Measurements from ENCODE around the gene RPL27A. TPM values are rescaled to one million over a fixed set of nuclear protein-coding genes. Genes with fewer than 3 reads are reported as not detected.

The RPL27A gene
- total RNA-seq, 1 experiment from 2014 or later, result 1,055 TPM

DNA sequence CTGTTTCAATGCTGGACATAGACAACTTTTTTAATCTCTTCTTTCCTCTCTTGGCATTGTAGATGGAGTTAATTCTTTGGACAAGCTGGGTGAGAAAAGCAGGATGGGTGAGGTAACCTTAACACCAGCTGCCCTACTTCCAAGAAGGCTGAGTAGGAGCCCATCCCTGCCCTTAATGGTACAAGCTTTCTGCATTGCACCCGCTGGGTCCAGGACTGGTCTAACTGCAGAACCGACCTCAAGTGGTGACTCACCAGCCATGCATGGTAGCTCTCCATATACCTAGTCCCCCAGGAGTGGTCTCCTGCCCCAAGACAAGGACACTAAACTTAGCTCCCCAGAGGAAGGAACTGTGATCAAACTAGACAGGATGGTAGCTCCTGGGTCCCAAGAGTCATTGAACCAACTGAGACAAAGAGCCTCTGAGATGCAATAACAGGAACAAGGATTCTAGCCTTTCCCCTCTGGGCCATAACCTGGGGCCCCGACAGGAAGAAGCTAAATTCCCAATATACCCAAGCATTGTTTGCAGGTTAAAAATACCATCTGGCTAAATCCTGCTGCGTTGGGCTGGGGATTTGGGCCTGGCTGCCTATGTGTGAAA lies 32.1 kb downstream of the RPL27A start:
- DNase-seq (ENCODE audit: low read depth, low spot score) (no peak), ATAC-seq (no peak)
- H3K9me2 ChIP-seq (ENCODE audit: insufficient read depth), result no peaks in the 10 kb centered on the region
- POLR2A ChIA-PET, result interaction anchor here (1.2 kb wide), 1 partner anchor 28 kb away, joined by 3 read pairs; no protein-coding TSS in a partner anchor
- H2AFZ ChIP-seq (ENCODE audit: low read depth, low read length, poor library complexity, severe bottlenecking), result no peak overlapping the region
- RAD21 ChIA-PET (ENCODE audit: low non-redundant PET in 1 of 2, low total read pairs in 2 of 2, uncharacterized antibody in 2 of 2, unreplicated experiment in 2 of 2), result no interaction called here
- H3K9me3 ChIP-seq (ENCODE audit: control insufficient read depth in 1 of 2, insufficient read depth in 1 of 2, low read depth in 1 of 2, low read length in 2 of 2), result no peaks in the 10 kb centered on the region
- H3K79me2 ChIP-seq (ENCODE audit: insufficient read depth, low read length), result no peaks in the 10 kb centered on the region
- intact Hi-C loops (cut with micrococcal nuclease), result no loop called here
- no peaks in the 10 kb centered on the region for H3K36me3 ChIP-seq (ENCODE audit: control insufficient read depth in 1 of 2, insufficient read depth in 2 of 2, low read length in 2 of 2)
- no peak overlapping the region for H3K9ac ChIP-seq (ENCODE audit: low read length)
- H3K4me3 ChIP-seq (replicated peaks in 1 of 2; ENCODE audit: low read depth in 1 of 2, low read length in 2 of 2), result no peak overlapping the region
- H4K20me1 ChIP-seq (ENCODE audit: insufficient read depth), result no peaks in the 10 kb centered on the region
- no peak for TF ChIP-seq FOSL1 (IDR thresholded peaks at IDR 0.05; ENCODE audit: low read depth)
- TF ChIP-seq, protein P1, sequence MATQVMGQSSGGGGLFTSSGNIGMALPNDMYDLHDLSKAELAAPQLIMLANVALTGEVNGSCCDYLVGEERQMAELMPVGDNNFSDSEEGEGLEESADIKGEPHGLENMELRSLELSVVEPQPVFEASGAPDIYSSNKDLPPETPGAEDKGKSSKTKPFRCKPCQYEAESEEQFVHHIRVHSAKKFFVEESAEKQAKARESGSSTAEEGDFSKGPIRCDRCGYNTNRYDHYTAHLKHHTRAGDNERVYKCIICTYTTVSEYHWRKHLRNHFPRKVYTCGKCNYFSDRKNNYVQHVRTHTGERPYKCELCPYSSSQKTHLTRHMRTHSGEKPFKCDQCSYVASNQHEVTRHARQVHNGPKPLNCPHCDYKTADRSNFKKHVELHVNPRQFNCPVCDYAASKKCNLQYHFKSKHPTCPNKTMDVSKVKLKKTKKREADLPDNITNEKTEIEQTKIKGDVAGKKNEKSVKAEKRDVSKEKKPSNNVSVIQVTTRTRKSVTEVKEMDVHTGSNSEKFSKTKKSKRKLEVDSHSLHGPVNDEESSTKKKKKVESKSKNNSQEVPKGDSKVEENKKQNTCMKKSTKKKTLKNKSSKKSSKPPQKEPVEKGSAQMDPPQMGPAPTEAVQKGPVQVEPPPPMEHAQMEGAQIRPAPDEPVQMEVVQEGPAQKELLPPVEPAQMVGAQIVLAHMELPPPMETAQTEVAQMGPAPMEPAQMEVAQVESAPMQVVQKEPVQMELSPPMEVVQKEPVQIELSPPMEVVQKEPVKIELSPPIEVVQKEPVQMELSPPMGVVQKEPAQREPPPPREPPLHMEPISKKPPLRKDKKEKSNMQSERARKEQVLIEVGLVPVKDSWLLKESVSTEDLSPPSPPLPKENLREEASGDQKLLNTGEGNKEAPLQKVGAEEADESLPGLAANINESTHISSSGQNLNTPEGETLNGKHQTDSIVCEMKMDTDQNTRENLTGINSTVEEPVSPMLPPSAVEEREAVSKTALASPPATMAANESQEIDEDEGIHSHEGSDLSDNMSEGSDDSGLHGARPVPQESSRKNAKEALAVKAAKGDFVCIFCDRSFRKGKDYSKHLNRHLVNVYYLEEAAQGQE (IDR thresholded peaks at IDR 0.05; ENCODE audit: low read depth), result no peak
- no peak for TF ChIP-seq YY1 (IDR thresholded peaks at IDR 0.05; ENCODE audit: extremely low read depth, insufficient replicate concordance, low read depth, low read length)
- no peak for TF ChIP-seq ELF1 (IDR thresholded peaks at IDR 0.05; ENCODE audit: borderline replicate concordance, low read depth)
- no peak for TF ChIP-seq EZH2phosphoT487 (IDR thresholded peaks at IDR 0.05; ENCODE audit: borderline replicate concordance)
- TF ChIP-seq, protein P2, sequence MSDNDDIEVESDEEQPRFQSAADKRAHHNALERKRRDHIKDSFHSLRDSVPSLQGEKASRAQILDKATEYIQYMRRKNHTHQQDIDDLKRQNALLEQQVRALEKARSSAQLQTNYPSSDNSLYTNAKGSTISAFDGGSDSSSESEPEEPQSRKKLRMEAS (IDR thresholded peaks at IDR 0.05), result no peak
- TF ChIP-seq TCF7L2 (IDR thresholded peaks at IDR 0.05; ENCODE audit: borderline replicate concordance, extremely low read depth, insufficient read depth, insufficient read length), result no peak
- TF ChIP-seq, protein P3, sequence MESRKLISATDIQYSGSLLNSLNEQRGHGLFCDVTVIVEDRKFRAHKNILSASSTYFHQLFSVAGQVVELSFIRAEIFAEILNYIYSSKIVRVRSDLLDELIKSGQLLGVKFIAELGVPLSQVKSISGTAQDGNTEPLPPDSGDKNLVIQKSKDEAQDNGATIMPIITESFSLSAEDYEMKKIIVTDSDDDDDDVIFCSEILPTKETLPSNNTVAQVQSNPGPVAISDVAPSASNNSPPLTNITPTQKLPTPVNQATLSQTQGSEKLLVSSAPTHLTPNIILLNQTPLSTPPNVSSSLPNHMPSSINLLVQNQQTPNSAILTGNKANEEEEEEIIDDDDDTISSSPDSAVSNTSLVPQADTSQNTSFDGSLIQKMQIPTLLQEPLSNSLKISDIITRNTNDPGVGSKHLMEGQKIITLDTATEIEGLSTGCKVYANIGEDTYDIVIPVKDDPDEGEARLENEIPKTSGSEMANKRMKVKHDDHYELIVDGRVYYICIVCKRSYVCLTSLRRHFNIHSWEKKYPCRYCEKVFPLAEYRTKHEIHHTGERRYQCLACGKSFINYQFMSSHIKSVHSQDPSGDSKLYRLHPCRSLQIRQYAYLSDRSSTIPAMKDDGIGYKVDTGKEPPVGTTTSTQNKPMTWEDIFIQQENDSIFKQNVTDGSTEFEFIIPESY (IDR thresholded peaks at IDR 0.05; ENCODE audit: extremely low read depth, insufficient replicate concordance, low read length), result no peak
- TF ChIP-seq ZFX (IDR thresholded peaks at IDR 0.05), result no peak
- TF ChIP-seq, protein P4, sequence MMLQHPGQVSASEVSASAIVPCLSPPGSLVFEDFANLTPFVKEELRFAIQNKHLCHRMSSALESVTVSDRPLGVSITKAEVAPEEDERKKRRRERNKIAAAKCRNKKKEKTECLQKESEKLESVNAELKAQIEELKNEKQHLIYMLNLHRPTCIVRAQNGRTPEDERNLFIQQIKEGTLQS (IDR thresholded peaks at IDR 0.05), result no peak
- TF ChIP-seq ZNF274 (IDR thresholded peaks at IDR 0.05; ENCODE audit: low read depth, low read length), result no peak
- TF ChIP-seq SP1 (IDR thresholded peaks at IDR 0.05; ENCODE audit: low read depth), result no peak
- TF ChIP-seq CEBPB (IDR thresholded peaks at IDR 0.05; ENCODE audit: low read depth), result no peak
- TF ChIP-seq CBX3 (IDR thresholded peaks at IDR 0.05; ENCODE audit: low read depth), result no peak
- TF ChIP-seq POLR2A (IDR thresholded peaks at IDR 0.05; ENCODE audit: borderline replicate concordance, extremely low read depth, insufficient read depth, insufficient read length), result no peak
- TF ChIP-seq EZH2 (IDR thresholded peaks at IDR 0.05), result no peak
- TF ChIP-seq SRF (IDR thresholded peaks at IDR 0.05; ENCODE audit: low read depth), result no peak
- no peak for TF ChIP-seq RAD21 (IDR thresholded peaks at IDR 0.05; ENCODE audit: low read depth)
- no peak for TF ChIP-seq EGR1 (IDR thresholded peaks at IDR 0.05; ENCODE audit: low read depth)
- BruUV-seq (replicated peaks), result no TSS peak
- CTCF ChIA-PET, result no interaction called here
- no peak overlapping the region for H3K27ac ChIP-seq (ENCODE audit: low read depth, low read length)
- no peak overlapping the region for H3K4me2 ChIP-seq (ENCODE audit: low read length)
- H3K27me3 ChIP-seq (ENCODE audit: insufficient read depth, low read length), result no peaks in the 10 kb centered on the region
- peaks cover 26 to 35% of the 10 kb centered on the region in 2 experiments for H3K4me1 ChIP-seq (ENCODE audit: control insufficient read depth in 1 of 2, insufficient read depth in 2 of 2, low read length in 2 of 2)
